Astrocyte (in vitro differentiated cells and primary cell): ENCODE data around the gene ZBTB46. TPM values are rescaled to one million over a fixed set of nuclear protein-coding genes. Genes with fewer than 3 reads are reported as not detected.
A peak's percentile ranks its signal among the peaks of the same experiment; 100 is the strongest.

Experiments
- DNase-seq: peaks from one replicate; pipeline ENCODE4 v3.0.0-alpha.2; 2010; ENCODE audit warnings: low read depth
- FAIRE-seq: peaks from 2 replicates; lab custom pipeline; 2011; peaks lifted over from hg19 to GRCh38; lab: Jason Lieb, UNC
- H2AFZ ChIP-seq: 2 replicates; pipeline ENCODE4 v1.6.0; 2012; ENCODE audit warnings: low read depth, low read length, inconsistent platforms
- H3K27ac ChIP-seq: 2 replicates; pipeline ENCODE4 v1.5.1; 2011; ENCODE audit warnings: low read depth, low read length, inconsistent platforms
- H3K27me3 ChIP-seq: 2 replicates; pipeline ENCODE4 v1.6.0; 2011; ENCODE audit warnings: low read length, inconsistent platforms; ENCODE audit not compliant: insufficient read depth
- H3K36me3 ChIP-seq: 2 replicates; pipeline ENCODE4 v1.5.1; 2011; ENCODE audit warnings: low read length, inconsistent platforms; ENCODE audit not compliant: insufficient read depth
- H3K4me1 ChIP-seq: 2 replicates; pipeline ENCODE4 v1.5.1; 2011; ENCODE audit warnings: low read length, inconsistent platforms; ENCODE audit not compliant: insufficient read depth
- H3K4me2 ChIP-seq: 2 replicates; pipeline ENCODE4 v1.6.0; 2012; ENCODE audit warnings: low read length, inconsistent platforms
- H3K4me3 ChIP-seq: 2 replicates; pipeline ENCODE4 v1.5.1; 2011; ENCODE audit warnings: low read depth, mild to moderate bottlenecking, low read length, inconsistent platforms; ENCODE audit not compliant: insufficient read depth
- H3K79me2 ChIP-seq: 2 replicates; pipeline ENCODE4 v1.6.0; 2012; ENCODE audit warnings: mild to moderate bottlenecking, low read length, inconsistent platforms; ENCODE audit not compliant: insufficient read depth
- H3K9ac ChIP-seq: 2 replicates; pipeline ENCODE4 v1.6.0; 2012; ENCODE audit warnings: mild to moderate bottlenecking, low read length, inconsistent platforms
- H3K9me3 ChIP-seq: 2 replicates; pipeline ENCODE4 v1.5.1; 2012; ENCODE audit warnings: low read depth, mild to moderate bottlenecking, low read length, inconsistent platforms; ENCODE audit not compliant: insufficient read depth
- H4K20me1 ChIP-seq: 2 replicates; pipeline ENCODE4 v1.6.0; 2012; ENCODE audit warnings: low read length, inconsistent platforms; ENCODE audit not compliant: insufficient read depth
- H3K27ac Mint-ChIP-seq: one replicate; pipeline ENCODE4 v1.8.0; 2021; ENCODE audit warnings: mild to moderate bottlenecking, mixed read lengths; ENCODE audit not compliant: unreplicated experiment
- H3K27me3 Mint-ChIP-seq: one replicate; pipeline ENCODE4 v1.8.0; 2021; ENCODE audit warnings: low read depth, mixed read lengths; ENCODE audit not compliant: unreplicated experiment
- H3K36me3 Mint-ChIP-seq: one replicate; pipeline ENCODE4 v1.8.0; 2021; ENCODE audit warnings: low read depth, mixed read lengths; ENCODE audit not compliant: unreplicated experiment
- H3K4me1 Mint-ChIP-seq: one replicate; pipeline ENCODE4 v1.8.0; 2021; ENCODE audit warnings: low read depth, mixed read lengths; ENCODE audit not compliant: unreplicated experiment
- H3K4me3 Mint-ChIP-seq: one replicate; pipeline ENCODE4 v1.8.0; 2021; ENCODE audit warnings: mild to moderate bottlenecking, moderate library complexity, mixed read lengths; ENCODE audit not compliant: unreplicated experiment
- H3K9me3 Mint-ChIP-seq: one replicate; pipeline ENCODE4 v1.8.0; 2021; ENCODE audit warnings: mild to moderate bottlenecking, mixed read lengths; ENCODE audit not compliant: unreplicated experiment
- EZH2 ChIP-seq: IDR thresholded peaks from 2 replicates; pipeline ENCODE4 v1.6.1; 2012; ENCODE audit warnings: mild to moderate bottlenecking, low read length, inconsistent platforms; ENCODE audit not compliant: insufficient read depth
- total RNA-seq: library from RNA; stranded (reverse); gene quantifications from 2 replicates; pipeline ENCODE4 v1.2.1, GENCODE V29; 2021
- TF ChIP-seq, protein P1 (sequence below): IDR thresholded peaks from 2 replicates; pipeline ENCODE4 v1.5.1; 2011; ENCODE audit warnings: low read depth, mild to moderate bottlenecking, inconsistent platforms, low read length, moderate library complexity; ENCODE audit not compliant: insufficient read depth

ZBTB46 gene
- total RNA-seq, 1 donor from 2014 or later, result 13.9 TPM

DNA sequence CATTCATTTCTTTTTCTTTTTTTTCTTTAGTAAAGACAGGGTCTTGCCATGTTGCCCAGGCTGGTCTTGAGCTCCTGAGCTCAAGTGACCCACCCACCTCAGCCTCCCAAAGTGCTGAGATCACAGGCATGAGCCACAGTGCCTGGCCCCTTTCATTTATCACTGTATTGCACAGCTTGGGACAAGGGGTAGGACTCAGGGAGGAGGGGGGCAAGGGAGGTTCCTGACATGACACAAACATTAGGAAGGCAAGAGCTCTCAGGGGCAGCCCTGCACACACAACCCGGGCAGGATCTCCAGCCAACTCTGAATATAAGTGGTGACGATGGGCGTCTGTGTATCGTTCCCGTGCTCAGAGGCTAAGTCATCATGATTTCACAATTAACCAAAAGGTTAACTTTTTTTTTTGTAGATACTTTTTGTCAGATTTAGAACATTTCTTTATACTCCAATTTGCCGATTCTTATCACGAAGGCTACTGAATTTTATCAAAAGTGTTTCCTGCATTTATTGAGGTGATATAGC is 71.6 kb downstream of the ZBTB46 start:
- H3K4me3 ChIP-seq, result no peak overlapping the region
- H3K36me3 ChIP-seq, result no peaks in the 10 kb centered on the region
- no peak overlapping the region for H3K27ac ChIP-seq
- no peaks in the 10 kb centered on the region for H3K4me1 ChIP-seq
- DNase-seq, result no peak
- peaks cover 12% of the 10 kb centered on the region for H3K36me3 Mint-ChIP-seq
- no peak overlapping the region for H3K4me3 Mint-ChIP-seq
- H4K20me1 ChIP-seq, result no peaks in the 10 kb centered on the region
- H3K27me3 ChIP-seq, result no peaks in the 10 kb centered on the region
- no peaks in the 10 kb centered on the region for H3K9me3 ChIP-seq
- H3K4me2 ChIP-seq, result no peak overlapping the region
- TF ChIP-seq, protein P1, sequence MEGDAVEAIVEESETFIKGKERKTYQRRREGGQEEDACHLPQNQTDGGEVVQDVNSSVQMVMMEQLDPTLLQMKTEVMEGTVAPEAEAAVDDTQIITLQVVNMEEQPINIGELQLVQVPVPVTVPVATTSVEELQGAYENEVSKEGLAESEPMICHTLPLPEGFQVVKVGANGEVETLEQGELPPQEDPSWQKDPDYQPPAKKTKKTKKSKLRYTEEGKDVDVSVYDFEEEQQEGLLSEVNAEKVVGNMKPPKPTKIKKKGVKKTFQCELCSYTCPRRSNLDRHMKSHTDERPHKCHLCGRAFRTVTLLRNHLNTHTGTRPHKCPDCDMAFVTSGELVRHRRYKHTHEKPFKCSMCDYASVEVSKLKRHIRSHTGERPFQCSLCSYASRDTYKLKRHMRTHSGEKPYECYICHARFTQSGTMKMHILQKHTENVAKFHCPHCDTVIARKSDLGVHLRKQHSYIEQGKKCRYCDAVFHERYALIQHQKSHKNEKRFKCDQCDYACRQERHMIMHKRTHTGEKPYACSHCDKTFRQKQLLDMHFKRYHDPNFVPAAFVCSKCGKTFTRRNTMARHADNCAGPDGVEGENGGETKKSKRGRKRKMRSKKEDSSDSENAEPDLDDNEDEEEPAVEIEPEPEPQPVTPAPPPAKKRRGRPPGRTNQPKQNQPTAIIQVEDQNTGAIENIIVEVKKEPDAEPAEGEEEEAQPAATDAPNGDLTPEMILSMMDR, result no peak
- no peak for TF ChIP-seq EZH2
- no peak overlapping the region for H2AFZ ChIP-seq
- FAIRE-seq, result no peak
- H3K27ac Mint-ChIP-seq, result no peak overlapping the region
- H3K9ac ChIP-seq, result no peak overlapping the region
- no peaks in the 10 kb centered on the region for H3K79me2 ChIP-seq
- peaks cover 2% of the 10 kb centered on the region for H3K9me3 Mint-ChIP-seq
- no peaks in the 10 kb centered on the region for H3K27me3 Mint-ChIP-seq
- H3K4me1 Mint-ChIP-seq, result no peaks in the 10 kb centered on the region

DNA sequence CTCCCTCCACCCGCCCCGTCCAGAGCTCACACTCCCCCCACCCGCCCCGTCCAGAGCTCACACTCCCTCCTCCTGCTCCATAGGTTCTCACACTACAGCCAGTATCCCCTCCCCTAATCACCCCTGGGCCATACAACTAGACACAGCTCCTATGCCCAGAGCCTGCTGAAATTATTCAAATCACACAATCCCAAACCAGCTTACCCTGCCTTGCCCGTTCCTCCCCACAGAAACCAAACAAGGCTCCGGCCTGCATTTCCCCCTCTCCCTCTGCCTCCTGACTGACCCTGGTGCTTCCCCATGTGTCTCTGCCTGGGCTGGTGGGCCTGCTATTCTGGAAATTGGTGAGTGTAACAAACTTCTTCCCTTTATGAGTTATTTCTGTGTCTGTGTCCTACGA is 72.9 kb downstream of the ZBTB46 start:
- Histone ChIP-seq H3K4me3 (no peak overlapping the region), H3K36me3 (no peaks in the 10 kb centered on the region), H3K4me2 (no peak overlapping the region), H4K20me1 (peaks cover 3% of the 10 kb centered on the region), H3K79me2 (no peaks in the 10 kb centered on the region), H2AFZ (no peak overlapping the region), H3K9ac (no peak overlapping the region), H3K9me3 (no peaks in the 10 kb centered on the region), H3K27ac (no peak overlapping the region), H3K4me1 (no peaks in the 10 kb centered on the region), H3K27me3 (no peaks in the 10 kb centered on the region)
- FAIRE-seq, result no peak
- H3K36me3 Mint-ChIP-seq, result peaks cover 12% of the 10 kb centered on the region
- H3K27me3 Mint-ChIP-seq, result no peaks in the 10 kb centered on the region
- peaks cover 4% of the 10 kb centered on the region for H3K4me1 Mint-ChIP-seq
- H3K27ac Mint-ChIP-seq, result peak overlapping the region; percentile 72
- DNase-seq, result no peak
- peaks cover 2% of the 10 kb centered on the region for H3K9me3 Mint-ChIP-seq
- no peak overlapping the region for H3K4me3 Mint-ChIP-seq
- TF ChIP-seq, protein P1, result no peak
- no peak for TF ChIP-seq EZH2

DNA sequence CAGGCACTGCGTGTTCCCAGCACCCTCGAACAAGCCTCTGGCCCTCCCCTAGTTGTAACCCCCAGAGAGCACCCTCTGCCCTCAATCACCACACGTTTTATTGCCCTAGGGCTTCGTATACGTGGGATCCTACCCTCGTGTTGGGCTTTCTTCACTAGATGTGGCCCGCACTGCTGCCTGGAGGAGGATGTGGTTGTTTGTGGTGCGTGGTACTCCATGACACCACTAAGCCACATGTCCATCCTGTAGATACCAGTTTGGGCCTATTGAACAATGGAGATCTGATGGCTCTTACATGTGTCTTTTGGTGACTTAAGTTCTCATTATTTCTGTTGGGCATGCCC is 74.4 kb downstream of the ZBTB46 start:
- Histone ChIP-seq H2AFZ (no peak overlapping the region), H3K4me2 (no peak overlapping the region), H3K4me3 (no peak overlapping the region), H3K27me3 (no peaks in the 10 kb centered on the region), H3K9me3 (no peaks in the 10 kb centered on the region), H3K4me1 (no peaks in the 10 kb centered on the region), H3K36me3 (no peaks in the 10 kb centered on the region), H4K20me1 (peaks cover 3% of the 10 kb centered on the region), H3K79me2 (no peaks in the 10 kb centered on the region), H3K9ac (no peak overlapping the region), H3K27ac (no peak overlapping the region)
- TF ChIP-seq, protein P1, result no peak
- TF ChIP-seq EZH2, result no peak
- H3K27ac Mint-ChIP-seq, result peak overlapping the region; percentile 78
- DNase-seq (no peak), FAIRE-seq (no peak)
- peaks cover 4% of the 10 kb centered on the region for H3K4me1 Mint-ChIP-seq
- H3K9me3 Mint-ChIP-seq, result peaks cover 2% of the 10 kb centered on the region
- no peak overlapping the region for H3K4me3 Mint-ChIP-seq
- no peaks in the 10 kb centered on the region for H3K27me3 Mint-ChIP-seq
- H3K36me3 Mint-ChIP-seq, result peaks cover 7% of the 10 kb centered on the region
